ENCODE data around the gene TBX15.

DNA sequence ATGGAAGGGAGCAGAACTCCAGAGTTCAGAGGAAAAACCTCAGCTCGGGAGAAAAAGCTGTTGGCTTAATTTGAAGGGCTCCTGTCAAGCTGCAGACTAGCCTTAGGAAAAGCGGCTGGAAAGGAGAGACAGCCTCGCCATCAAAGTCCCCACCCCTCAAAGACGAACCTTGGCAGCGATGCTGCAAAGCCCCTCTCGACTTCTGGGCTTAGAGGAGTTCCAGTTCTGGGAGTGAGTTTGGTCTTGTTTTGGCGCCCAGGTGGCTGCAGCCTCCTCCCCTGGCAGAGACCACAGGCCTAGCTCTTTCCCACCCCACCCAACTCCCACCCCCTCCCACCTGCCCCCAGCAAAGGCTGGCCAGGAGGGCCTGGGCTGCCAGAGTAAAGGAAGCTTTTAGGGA lies 9.1 kb upstream of the TBX15 start:
- TF ChIP-seq YY1 (IDR thresholded peaks at IDR 0.05; ENCODE audit: insufficient read depth, insufficient read length) (no peak), ZNF274 (IDR thresholded peaks at IDR 0.05; ENCODE audit: low read depth, low read length) (no peak)

Data from NT2/D1 (cell line).